ENCODE results near the gene UFSP2. TPM values are rescaled to one million over a fixed set of nuclear protein-coding genes. Genes with fewer than 3 reads are reported as not detected.
A peak's percentile ranks its signal among the peaks of the same experiment; 100 is the strongest.

The UFSP2 gene
- total and polyA plus RNA-seq, 2 experiments from 2014 or later: 29.0 to 53.0 TPM

DNA sequence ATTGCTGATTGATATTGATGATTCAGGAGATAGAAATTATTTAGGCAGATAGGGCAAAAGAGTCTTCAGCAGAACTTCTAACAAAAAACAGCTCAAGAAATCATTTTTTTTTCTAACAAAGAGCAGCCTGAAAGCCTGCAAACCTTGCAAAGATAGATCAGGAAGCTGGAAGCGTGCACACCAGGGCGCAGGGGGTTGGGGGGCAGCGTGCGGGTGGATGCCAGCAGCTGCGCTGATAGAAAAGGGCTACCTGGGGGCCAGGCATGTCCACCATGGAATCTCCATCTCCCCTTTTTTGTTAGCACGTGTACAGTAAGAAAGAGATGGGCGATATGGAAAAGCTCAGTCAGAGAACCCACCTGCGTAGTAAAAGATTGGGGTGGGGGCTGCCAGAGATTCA, 47.5 kb upstream of the UFSP2 start (continued):
- TF ChIP-seq, protein P1, sequence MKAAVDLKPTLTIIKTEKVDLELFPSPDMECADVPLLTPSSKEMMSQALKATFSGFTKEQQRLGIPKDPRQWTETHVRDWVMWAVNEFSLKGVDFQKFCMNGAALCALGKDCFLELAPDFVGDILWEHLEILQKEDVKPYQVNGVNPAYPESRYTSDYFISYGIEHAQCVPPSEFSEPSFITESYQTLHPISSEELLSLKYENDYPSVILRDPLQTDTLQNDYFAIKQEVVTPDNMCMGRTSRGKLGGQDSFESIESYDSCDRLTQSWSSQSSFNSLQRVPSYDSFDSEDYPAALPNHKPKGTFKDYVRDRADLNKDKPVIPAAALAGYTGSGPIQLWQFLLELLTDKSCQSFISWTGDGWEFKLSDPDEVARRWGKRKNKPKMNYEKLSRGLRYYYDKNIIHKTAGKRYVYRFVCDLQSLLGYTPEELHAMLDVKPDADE (IDR thresholded peaks at IDR 0.05): no peak
- TF ChIP-seq ZNF114 (CRISPR knock-in tag; IDR thresholded peaks at IDR 0.05): no peak
- TF ChIP-seq STAT1 (IDR thresholded peaks at IDR 0.05; ENCODE audit: unreplicated experiment): no peak
- TF ChIP-seq, protein P2, sequence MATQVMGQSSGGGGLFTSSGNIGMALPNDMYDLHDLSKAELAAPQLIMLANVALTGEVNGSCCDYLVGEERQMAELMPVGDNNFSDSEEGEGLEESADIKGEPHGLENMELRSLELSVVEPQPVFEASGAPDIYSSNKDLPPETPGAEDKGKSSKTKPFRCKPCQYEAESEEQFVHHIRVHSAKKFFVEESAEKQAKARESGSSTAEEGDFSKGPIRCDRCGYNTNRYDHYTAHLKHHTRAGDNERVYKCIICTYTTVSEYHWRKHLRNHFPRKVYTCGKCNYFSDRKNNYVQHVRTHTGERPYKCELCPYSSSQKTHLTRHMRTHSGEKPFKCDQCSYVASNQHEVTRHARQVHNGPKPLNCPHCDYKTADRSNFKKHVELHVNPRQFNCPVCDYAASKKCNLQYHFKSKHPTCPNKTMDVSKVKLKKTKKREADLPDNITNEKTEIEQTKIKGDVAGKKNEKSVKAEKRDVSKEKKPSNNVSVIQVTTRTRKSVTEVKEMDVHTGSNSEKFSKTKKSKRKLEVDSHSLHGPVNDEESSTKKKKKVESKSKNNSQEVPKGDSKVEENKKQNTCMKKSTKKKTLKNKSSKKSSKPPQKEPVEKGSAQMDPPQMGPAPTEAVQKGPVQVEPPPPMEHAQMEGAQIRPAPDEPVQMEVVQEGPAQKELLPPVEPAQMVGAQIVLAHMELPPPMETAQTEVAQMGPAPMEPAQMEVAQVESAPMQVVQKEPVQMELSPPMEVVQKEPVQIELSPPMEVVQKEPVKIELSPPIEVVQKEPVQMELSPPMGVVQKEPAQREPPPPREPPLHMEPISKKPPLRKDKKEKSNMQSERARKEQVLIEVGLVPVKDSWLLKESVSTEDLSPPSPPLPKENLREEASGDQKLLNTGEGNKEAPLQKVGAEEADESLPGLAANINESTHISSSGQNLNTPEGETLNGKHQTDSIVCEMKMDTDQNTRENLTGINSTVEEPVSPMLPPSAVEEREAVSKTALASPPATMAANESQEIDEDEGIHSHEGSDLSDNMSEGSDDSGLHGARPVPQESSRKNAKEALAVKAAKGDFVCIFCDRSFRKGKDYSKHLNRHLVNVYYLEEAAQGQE (IDR thresholded peaks at IDR 0.05; ENCODE audit: unreplicated experiment): no peak
- no peak for TF ChIP-seq NANOG (IDR thresholded peaks at IDR 0.05; ENCODE audit: borderline replicate concordance)
- TF ChIP-seq EZH2 (IDR thresholded peaks at IDR 0.05; ENCODE audit: low read depth, unreplicated experiment): no peak
- no peak for TF ChIP-seq EZH2phosphoT487 (IDR thresholded peaks at IDR 0.05; ENCODE audit: unreplicated experiment)

DNA sequence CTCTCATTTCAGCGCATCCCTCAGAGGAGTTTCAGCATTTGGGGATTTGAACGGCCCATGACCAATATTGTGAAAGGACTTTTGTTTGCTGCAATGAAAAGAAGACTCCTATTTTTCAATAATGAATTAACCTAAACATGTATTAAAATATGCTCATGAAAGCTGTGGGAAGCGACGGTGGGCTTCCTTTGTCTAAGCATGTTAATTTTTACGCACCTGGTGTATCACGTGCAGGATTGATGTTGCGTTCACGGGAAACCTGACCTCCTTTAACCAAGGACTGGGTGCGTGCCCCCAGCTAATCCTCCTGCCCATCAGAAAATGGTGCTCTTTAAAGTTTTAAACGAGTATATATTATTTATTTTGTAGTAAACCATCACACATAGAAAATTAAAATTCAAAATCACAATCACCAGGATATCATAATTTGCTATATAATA, 46.4 kb upstream of the UFSP2 start:
- Mint-ChIP-seq H3K4me3 (peak overlapping the region; percentile 79), H3K36me3 (ENCODE audit: low read depth) (peaks cover 3% of the 10 kb centered on the region; the same call in 2 of the 3 replicates), H3K27me3 (ENCODE audit: insufficient read depth, low read depth, poor library complexity) (peaks cover 7% of the 10 kb centered on the region), H3K9me3 (peaks cover 7% of the 10 kb centered on the region; the same call in 2 of the 3 replicates), H3K4me1 (peaks cover 15% of the 10 kb centered on the region), H3K27ac (no peak overlapping the region)
- Histone ChIP-seq H3K9me2 (ENCODE audit: insufficient read depth) (no peaks in the 10 kb centered on the region), H3K36me3 (ENCODE audit: insufficient read depth) (no peaks in the 10 kb centered on the region), H3F3A (replicated peaks; ENCODE audit: low read depth) (no peaks in the 10 kb centered on the region), H3K27me3 (ENCODE audit: insufficient read depth) (peaks cover 23% of the 10 kb centered on the region), H4K20me1 (replicated peaks; ENCODE audit: insufficient read depth) (no peaks in the 10 kb centered on the region), H3K79me2 (replicated peaks; ENCODE audit: insufficient read depth) (no peaks in the 10 kb centered on the region), H3K4me3 (peak overlapping the region; percentile 84), H2AFZ (peak overlapping the region; percentile 96), H3K27ac (ENCODE audit: low read depth) (no peak overlapping the region), H3K4me1 (ENCODE audit: insufficient read depth) (peaks cover 10% of the 10 kb centered on the region; the same call in 1 of the 2 replicates), H3K4me2 (peak overlapping the region; percentile 84)
- DNase-seq (ENCODE audit: low spot score) (no peak), ATAC-seq (no peak)
- TF ChIP-seq POLR2AphosphoS5 (IDR thresholded peaks at IDR 0.05; ENCODE audit: low read depth) (no peak), ZNF462 (CRISPR knock-in tag; IDR thresholded peaks at IDR 0.05) (no peak), CREB1 (CRISPR knock-in tag; IDR thresholded peaks at IDR 0.05; ENCODE audit: low read depth) (no peak), NANOG (IDR thresholded peaks at IDR 0.05; ENCODE audit: borderline replicate concordance) (no peak), ZNF331 (CRISPR knock-in tag; IDR thresholded peaks at IDR 0.05; ENCODE audit: low read depth) (no peak)
- TF ChIP-seq, protein P2 (IDR thresholded peaks at IDR 0.05; ENCODE audit: unreplicated experiment): no peak
